KMS-11 (cell line): ENCODE measurements around the gene MESD.

ENCODE experiments used
- H2AFZ ChIP-seq: fragments of 200-600 bp; sonication (generic); 2 replicates; pipeline ENCODE4 v1.6.1; 2016; ENCODE audit warnings: antibody characterized with exemption, mixed run types, low read depth
- H3K27ac ChIP-seq: fragments of 200-600 bp; sonication (generic); 2 replicates; pipeline ENCODE4 v1.6.1; 2016; ENCODE audit warnings: mild to moderate bottlenecking, mixed run types
- H3K27me3 ChIP-seq: fragments of 200-600 bp; sonication (generic); 2 replicates; pipeline ENCODE4 v1.6.1; 2017; ENCODE audit warnings: mild to moderate bottlenecking, low read depth, mixed run types, moderate library complexity; ENCODE audit not compliant: insufficient read depth
- H3K36me3 ChIP-seq: fragments of 200-600 bp; sonication (generic); 2 replicates; pipeline ENCODE4 v1.6.1; 2017; ENCODE audit warnings: mild to moderate bottlenecking, mixed run types; ENCODE audit not compliant: insufficient read depth
- H3K4me1 ChIP-seq: fragments of 200-600 bp; sonication (generic); 2 replicates; pipeline ENCODE4 v1.6.1; 2016; ENCODE audit warnings: mild to moderate bottlenecking, low read depth, mixed run types; ENCODE audit not compliant: poor library complexity, severe bottlenecking
- H3K4me2 ChIP-seq: fragments of 200-600 bp; sonication (generic); 2 replicates; pipeline ENCODE4 v1.7.0; 2016; ENCODE audit warnings: mild to moderate bottlenecking, mixed run types
- H3K4me3 ChIP-seq: fragments of 200-600 bp; sonication (generic); IDR thresholded peaks from 2 replicates; pipeline ENCODE4 v1.6.1; 2017; ENCODE audit warnings: low read depth, low read length, mixed read lengths; ENCODE audit not compliant: insufficient read depth
- H3K79me2 ChIP-seq: fragments of 200-600 bp; sonication (generic); 2 replicates; pipeline ENCODE4 v1.6.1; 2016; ENCODE audit warnings: low read depth, mixed run types; ENCODE audit not compliant: insufficient read depth
- H3K9ac ChIP-seq: fragments of 200-600 bp; sonication (generic); 2 replicates; pipeline ENCODE4 v1.6.1; 2016; ENCODE audit warnings: mild to moderate bottlenecking, mixed run types
- H4K20me1 ChIP-seq: fragments of 200-600 bp; sonication (generic); 2 replicates; pipeline ENCODE4 v1.6.1; 2016; ENCODE audit warnings: mild to moderate bottlenecking, mixed run types; ENCODE audit not compliant: insufficient read depth
- TF ChIP-seq, protein P1 (sequence below): fragments of 200-600 bp; sonication (generic); conservative IDR thresholded peaks from 2 replicates; pipeline ENCODE4 v1.6.1; 2017; ENCODE audit warnings: low read depth, mild to moderate bottlenecking, antibody characterized with exemption, low read length, moderate library complexity, mixed read lengths

MESD gene

DNA sequence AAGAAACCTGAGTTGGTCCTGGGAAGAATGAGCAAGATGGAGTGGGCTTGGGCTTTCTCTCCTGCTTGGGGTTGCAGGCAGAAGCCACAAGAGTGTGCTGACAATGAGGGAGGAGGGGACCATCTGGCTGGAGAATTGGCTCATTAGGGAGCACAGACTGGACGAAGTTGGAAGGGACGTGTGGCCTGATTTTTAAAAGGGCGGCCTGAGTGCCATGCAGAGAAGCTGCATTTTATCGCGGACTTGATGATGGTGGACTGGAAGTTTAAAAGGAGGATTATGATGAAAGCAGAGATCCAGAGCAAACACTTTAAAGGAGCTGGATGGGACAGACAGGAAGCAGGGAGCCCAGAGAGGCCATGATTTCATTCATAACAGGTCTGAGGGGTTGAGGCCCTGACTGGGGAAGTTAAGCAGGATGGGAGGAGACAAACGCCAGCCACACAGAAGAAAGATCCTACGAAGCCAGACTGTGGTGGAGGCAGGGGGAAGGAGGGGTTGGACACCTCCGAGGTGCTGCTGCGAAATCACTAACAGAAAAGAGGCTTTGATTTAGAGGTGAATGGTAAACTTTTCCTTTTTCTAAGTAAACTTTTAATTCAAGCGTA is 34.8 kb upstream of the MESD start:
- Histone ChIP-seq H4K20me1 (no peaks in the 10 kb centered on the region), H3K4me3 (no peak overlapping the region), H3K4me1 (peaks cover 12% of the 10 kb centered on the region), H3K27me3 (no peaks in the 10 kb centered on the region), H2AFZ (no peak overlapping the region), H3K4me2 (no peak overlapping the region; the same call in 1 of the 2 replicates), H3K9ac (peak overlapping the region; percentile 37; the same call in 1 of the 2 replicates), H3K27ac (peak overlapping the region; percentile 72), H3K36me3 (no peaks in the 10 kb centered on the region), H3K79me2 (no peaks in the 10 kb centered on the region)
- TF ChIP-seq, protein P1, sequence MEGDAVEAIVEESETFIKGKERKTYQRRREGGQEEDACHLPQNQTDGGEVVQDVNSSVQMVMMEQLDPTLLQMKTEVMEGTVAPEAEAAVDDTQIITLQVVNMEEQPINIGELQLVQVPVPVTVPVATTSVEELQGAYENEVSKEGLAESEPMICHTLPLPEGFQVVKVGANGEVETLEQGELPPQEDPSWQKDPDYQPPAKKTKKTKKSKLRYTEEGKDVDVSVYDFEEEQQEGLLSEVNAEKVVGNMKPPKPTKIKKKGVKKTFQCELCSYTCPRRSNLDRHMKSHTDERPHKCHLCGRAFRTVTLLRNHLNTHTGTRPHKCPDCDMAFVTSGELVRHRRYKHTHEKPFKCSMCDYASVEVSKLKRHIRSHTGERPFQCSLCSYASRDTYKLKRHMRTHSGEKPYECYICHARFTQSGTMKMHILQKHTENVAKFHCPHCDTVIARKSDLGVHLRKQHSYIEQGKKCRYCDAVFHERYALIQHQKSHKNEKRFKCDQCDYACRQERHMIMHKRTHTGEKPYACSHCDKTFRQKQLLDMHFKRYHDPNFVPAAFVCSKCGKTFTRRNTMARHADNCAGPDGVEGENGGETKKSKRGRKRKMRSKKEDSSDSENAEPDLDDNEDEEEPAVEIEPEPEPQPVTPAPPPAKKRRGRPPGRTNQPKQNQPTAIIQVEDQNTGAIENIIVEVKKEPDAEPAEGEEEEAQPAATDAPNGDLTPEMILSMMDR, result no peak

DNA sequence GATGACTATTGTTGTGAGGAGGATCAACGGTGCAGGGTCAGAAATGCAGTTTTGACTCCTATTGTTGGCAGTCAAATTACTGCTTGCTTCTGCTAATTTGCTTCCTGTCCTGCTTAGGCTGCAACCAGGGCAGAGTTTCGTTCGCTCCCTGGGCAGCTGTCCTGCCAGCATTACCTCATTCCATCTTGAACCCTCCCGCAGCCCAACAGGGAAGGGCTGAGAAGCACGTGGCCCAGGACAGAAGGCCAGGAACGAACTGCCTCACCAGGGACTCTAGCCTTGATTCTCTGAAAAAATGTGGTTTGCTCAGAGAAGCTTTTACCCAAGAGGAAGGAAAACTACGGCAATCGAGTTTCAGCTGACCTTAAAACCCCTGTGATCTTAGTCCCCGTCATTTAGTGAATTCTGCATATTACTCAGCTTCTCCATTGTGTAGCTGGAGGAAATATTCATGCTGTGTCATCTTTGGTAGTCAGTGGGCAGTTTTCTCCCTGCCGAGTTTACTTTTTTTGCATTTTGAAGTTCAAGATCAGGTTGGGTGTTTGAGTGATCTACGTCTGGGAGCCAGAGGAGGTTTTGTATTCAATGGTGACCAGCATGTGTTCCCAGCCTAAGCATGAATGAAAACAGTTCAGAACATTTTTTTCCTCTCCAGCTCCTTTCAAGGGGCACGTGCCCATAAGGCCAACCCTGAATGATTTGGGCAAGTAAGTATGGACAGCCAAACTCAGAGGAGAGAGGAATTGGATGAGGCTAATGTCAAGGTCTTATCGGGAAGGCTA is 34.1 kb upstream of the MESD start:
- H3K27ac ChIP-seq, result peak overlapping the region; percentile 72
- H3K79me2 ChIP-seq, result no peaks in the 10 kb centered on the region
- H3K4me2 ChIP-seq, result peak overlapping the region; percentile 34; the same call in 1 of the 2 replicates
- H4K20me1 ChIP-seq, result no peaks in the 10 kb centered on the region
- peak overlapping the region; percentile 36; the same call in 1 of the 2 replicates for H2AFZ ChIP-seq
- H3K36me3 ChIP-seq, result no peaks in the 10 kb centered on the region
- peak overlapping the region; percentile 37; the same call in 1 of the 2 replicates for H3K9ac ChIP-seq
- no peaks in the 10 kb centered on the region for H3K27me3 ChIP-seq
- TF ChIP-seq, protein P1, result no peak
- peaks cover 12% of the 10 kb centered on the region for H3K4me1 ChIP-seq
- H3K4me3 ChIP-seq, result no peak overlapping the region

DNA sequence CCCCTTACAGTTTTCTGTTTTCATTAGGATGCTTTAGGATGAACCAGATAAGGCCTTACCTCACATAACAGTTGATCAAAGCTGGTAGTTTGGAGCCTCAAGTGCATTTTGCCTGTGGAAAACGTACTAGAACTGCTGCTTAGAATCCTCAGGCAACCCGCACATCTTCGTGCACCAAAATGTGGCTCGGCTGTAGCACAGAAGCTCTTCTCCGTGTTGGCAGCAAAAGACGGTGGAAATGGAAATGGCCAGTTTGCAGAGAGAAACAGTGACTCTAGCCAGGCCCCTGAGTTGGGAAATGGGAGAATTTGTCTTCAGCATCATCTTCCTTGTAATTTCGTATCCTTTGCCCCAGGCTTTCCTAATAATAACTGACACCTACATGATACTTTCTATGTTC is 31.7 kb upstream of the MESD start:
- H3K27me3 ChIP-seq, result no peaks in the 10 kb centered on the region
- no peak overlapping the region for H3K9ac ChIP-seq
- H3K36me3 ChIP-seq, result no peaks in the 10 kb centered on the region
- H3K79me2 ChIP-seq, result no peaks in the 10 kb centered on the region
- H3K4me1 ChIP-seq, result peaks cover 12% of the 10 kb centered on the region
- TF ChIP-seq, protein P1, result no peak
- H3K27ac ChIP-seq, result no peak overlapping the region
- no peak overlapping the region for H3K4me2 ChIP-seq
- no peaks in the 10 kb centered on the region for H4K20me1 ChIP-seq
- H3K4me3 ChIP-seq, result no peak overlapping the region
- H2AFZ ChIP-seq, result no peak overlapping the region

DNA sequence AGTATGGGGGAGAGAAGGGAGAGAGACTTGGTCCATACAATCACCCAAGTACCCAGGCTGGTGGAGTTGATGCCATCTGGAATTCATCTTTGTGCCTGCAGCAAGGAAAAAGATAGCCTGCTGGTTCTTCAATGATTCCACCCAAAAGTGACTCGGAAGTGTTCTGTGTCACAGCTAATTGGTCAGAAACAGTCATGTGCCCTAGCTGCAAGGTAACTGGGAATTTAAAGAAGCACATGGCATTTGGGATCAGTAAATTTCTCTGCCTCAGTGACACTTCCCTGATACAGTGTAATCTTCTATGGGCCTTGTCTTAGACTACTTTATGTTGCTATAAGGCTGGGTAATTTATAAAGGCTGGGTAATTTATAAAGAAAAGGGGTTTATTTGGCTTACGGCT is 28.6 kb upstream of the MESD start:
- no peak overlapping the region for H3K27ac ChIP-seq
- no peak overlapping the region for H3K9ac ChIP-seq
- H3K79me2 ChIP-seq, result no peaks in the 10 kb centered on the region
- no peaks in the 10 kb centered on the region for H4K20me1 ChIP-seq
- no peaks in the 10 kb centered on the region for H3K36me3 ChIP-seq
- TF ChIP-seq, protein P1, result no peak
- peaks cover 2% of the 10 kb centered on the region for H3K4me1 ChIP-seq
- no peak overlapping the region for H3K4me2 ChIP-seq
- H3K4me3 ChIP-seq, result no peak overlapping the region
- H2AFZ ChIP-seq, result no peak overlapping the region
- no peaks in the 10 kb centered on the region for H3K27me3 ChIP-seq
